ENCODE measurements around the gene CAPN10.

GRCh38 chr2:240575101-240575965 is 11.2 kb upstream of the CAPN10 start:
- TF ChIP-seq CTCF (IDR thresholded peaks at IDR 0.05): no peak
- no peak for TF ChIP-seq POLR2A (IDR thresholded peaks at IDR 0.05)
- TF ChIP-seq EP300 (IDR thresholded peaks at IDR 0.05; ENCODE audit: low read depth): no peak
- no peak for TF ChIP-seq POLR2AphosphoS5 (IDR thresholded peaks at IDR 0.05)
